ENCODE measurements around the gene FAM20A.

DNA sequence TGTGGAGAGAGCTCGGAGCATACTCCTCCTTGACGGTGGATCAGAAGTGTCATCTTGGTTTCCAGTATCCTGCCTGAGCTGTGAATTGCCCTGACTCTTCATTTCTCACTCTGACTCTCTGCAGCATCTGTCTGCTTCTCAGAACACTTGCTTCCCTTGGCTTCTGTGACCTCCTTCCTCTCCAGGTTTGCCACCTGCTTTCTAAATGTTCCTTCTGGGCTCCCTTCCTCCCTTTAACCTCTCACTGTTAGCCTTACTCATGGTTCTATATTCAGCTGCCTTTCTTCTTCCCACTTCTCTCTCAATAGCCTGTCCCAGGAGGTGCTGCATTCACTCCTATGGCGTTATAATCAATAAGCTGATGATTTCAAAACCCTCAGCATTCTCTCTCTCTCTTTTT is 100.1 kb downstream of the FAM20A start:
- TF ChIP-seq, protein P1, sequence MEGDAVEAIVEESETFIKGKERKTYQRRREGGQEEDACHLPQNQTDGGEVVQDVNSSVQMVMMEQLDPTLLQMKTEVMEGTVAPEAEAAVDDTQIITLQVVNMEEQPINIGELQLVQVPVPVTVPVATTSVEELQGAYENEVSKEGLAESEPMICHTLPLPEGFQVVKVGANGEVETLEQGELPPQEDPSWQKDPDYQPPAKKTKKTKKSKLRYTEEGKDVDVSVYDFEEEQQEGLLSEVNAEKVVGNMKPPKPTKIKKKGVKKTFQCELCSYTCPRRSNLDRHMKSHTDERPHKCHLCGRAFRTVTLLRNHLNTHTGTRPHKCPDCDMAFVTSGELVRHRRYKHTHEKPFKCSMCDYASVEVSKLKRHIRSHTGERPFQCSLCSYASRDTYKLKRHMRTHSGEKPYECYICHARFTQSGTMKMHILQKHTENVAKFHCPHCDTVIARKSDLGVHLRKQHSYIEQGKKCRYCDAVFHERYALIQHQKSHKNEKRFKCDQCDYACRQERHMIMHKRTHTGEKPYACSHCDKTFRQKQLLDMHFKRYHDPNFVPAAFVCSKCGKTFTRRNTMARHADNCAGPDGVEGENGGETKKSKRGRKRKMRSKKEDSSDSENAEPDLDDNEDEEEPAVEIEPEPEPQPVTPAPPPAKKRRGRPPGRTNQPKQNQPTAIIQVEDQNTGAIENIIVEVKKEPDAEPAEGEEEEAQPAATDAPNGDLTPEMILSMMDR (conservative IDR thresholded peaks at IDR 0.05; ENCODE audit: low read length), result no peak
- no peak for TF ChIP-seq EZH2phosphoT487 (IDR thresholded peaks at IDR 0.05; ENCODE audit: borderline replicate concordance)
